GM18499 (cell line): ENCODE data around the gene PPDPF.
A peak's percentile ranks its signal among the peaks of the same experiment; 100 is the strongest.
"Not testable (repeated sequence)": the region's sequence is repeated elsewhere in the genome, so short reads cannot be mapped to it uniquely, and the experiment has no call there.

Experiments used
- ATAC-seq: cut with Tn5 transposase; IDR thresholded peaks from one replicate; pipeline ENCODE4 v1.9.1; 2021; ENCODE audit warnings: moderate number of reproducible peaks; ENCODE audit not compliant: insufficient read depth, unreplicated experiment

Gene PPDPF

GRCh38 chr20:63560856-63561609 lies 40.5 kb downstream of the PPDPF start:
- ATAC-seq = no peak

GRCh38 chr20:63561624-63562396 lies 41.2 kb downstream of the PPDPF start:
- no peak for ATAC-seq

GRCh38 chr20:63562461-63563224 lies 42.1 kb downstream of the PPDPF start:
- no peak for ATAC-seq

- ATAC-seq = no peak
Measured at GRCh38 chr20:63563225-63563935, 42.8 kb downstream of the PPDPF start.

GRCh38 chr20:63564036-63564810 lies 43.7 kb downstream of the PPDPF start:
- ATAC-seq = no peak

GRCh38 chr20:63565021-63565698 lies 44.6 kb downstream of the PPDPF start:
- ATAC-seq = no peak

- ATAC-seq = no peak
Measured at GRCh38 chr20:63565699-63566335, 45.3 kb downstream of the PPDPF start.

- no peak for ATAC-seq
Measured at GRCh38 chr20:63566395-63567135, 46.0 kb downstream of the PPDPF start.

- ATAC-seq = no peak
Measured at GRCh38 chr20:63567136-63567385, 46.5 kb downstream of the PPDPF start.

GRCh38 chr20:63567386-63568169 lies 47.0 kb downstream of the PPDPF start:
- ATAC-seq = peak; percentile 49

- no peak for ATAC-seq
Measured at GRCh38 chr20:63568170-63568981, 47.8 kb downstream of the PPDPF start.

- ATAC-seq = no peak
Measured at GRCh38 chr20:63568986-63569949, 48.7 kb downstream of the PPDPF start.

- no peak for ATAC-seq
Measured at GRCh38 chr20:63570281-63571086, 49.9 kb downstream of the PPDPF start.

- ATAC-seq = not testable (repeated sequence)
Measured at GRCh38 chr20:63571087-63571478, 50.5 kb downstream of the PPDPF start.
